Gastroesophageal sphincter (tissue), 4 donors: Measurements from ENCODE around the gene HAGHL. TPM values are rescaled to one million over a fixed set of nuclear protein-coding genes. Genes with fewer than 3 reads are reported as not detected.

Experiments
- ATAC-seq: fragments of 150-250 bp; one replicate; pipeline ENCODE4 v1.9.1; 2016; ENCODE audit warnings: mild to moderate bottlenecking, moderate library complexity
- H3K27ac ChIP-seq, 4 donors: fragments of 200-600 bp; sonication (generic) in 3 of 4; 1 replicate in 3 of 4; 2 replicates in 1 of 4; pipeline ENCODE4 v1.5.1; 2016 to 2019
- H3K27me3 ChIP-seq: fragments of 200-600 bp; sonication (generic); one replicate; pipeline ENCODE4 v1.5.1; 2019
- H3K36me3 ChIP-seq, 2 donors: fragments of 200-600 bp; sonication (generic); one replicate each; pipeline ENCODE4 v1.5.1; 2019; ENCODE audit warnings: control low read depth in 1 of 2
- H3K4me1 ChIP-seq, 3 donors: fragments of 200-600 bp; sonication (generic); 1 replicate in 2 of 3; 2 replicates in 1 of 3; pipeline ENCODE4 v1.5.1; 2016 to 2019; ENCODE audit warnings: control low read depth in 2 of 3
- H3K4me3 ChIP-seq, 2 donors: fragments of 200-600 bp; sonication (generic); one replicate each; pipeline ENCODE4 v1.5.1; 2019; ENCODE audit warnings: mild to moderate bottlenecking in 1 of 2, moderate library complexity in 1 of 2
- H3K9me3 ChIP-seq, 3 donors: fragments of 200-600 bp; sonication (generic); one replicate each; pipeline ENCODE4 v1.5.1; 2017 to 2019; ENCODE audit warnings: control low read depth in 2 of 3
- CTCF ChIP-seq, 4 experiments: fragments of 200-600 bp in 2 of 4; fragments of 450-650 bp in 2 of 4; sonication (generic) in 1 of 4; IDR thresholded peaks; one replicate each; pipeline ENCODE4 v1.5.1; 2017 to 2019; ENCODE audit warnings: antibody characterized with exemption in 4 of 4, mild to moderate bottlenecking in 2 of 4, moderate library complexity in 2 of 4
- EP300 ChIP-seq: sonication (generic); formaldehyde crosslinking; IDR thresholded peaks from one replicate; pipeline ENCODE4 v1.6.1; 2017; ENCODE audit warnings: antibody characterized with exemption, mild to moderate bottlenecking
- POLR2A ChIP-seq, 2 donors: fragments of 450-650 bp; IDR thresholded peaks; one replicate each; pipeline ENCODE4 v1.6.1; 2017; ENCODE audit warnings: antibody characterized with exemption in 2 of 2, mild to moderate bottlenecking in 2 of 2, moderate library complexity in 1 of 2
- POLR2AphosphoS5 ChIP-seq: sonication (generic); formaldehyde crosslinking; IDR thresholded peaks from one replicate; pipeline ENCODE4 v1.6.1; 2017; ENCODE audit warnings: antibody characterized with exemption
- WGBS, 2 donors: methylation state at CpG; one replicate each; pipeline ENCODE4 v1.1.5; 2018; ENCODE audit warnings: low coverage in 1 of 2; 5-methylcytosine and 5-hydroxymethylcytosine counted together
- total RNA-seq, 4 donors: library from RNA; depleted of rRNA; stranded (reverse); fragments of >200 nt; gene quantifications; one replicate each; pipeline ENCODE4 v1.1.0, GENCODE V29; 2016

The HAGHL gene
- total RNA-seq, 4 donors from 2014 or later: 1.1 to 4.8 (median 2.8) TPM

- Histone ChIP-seq H3K36me3 (no peaks in the 10 kb centered on the region), H3K4me1 (no peaks in the 10 kb centered on the region), H3K4me3 (no peak overlapping the region), H3K27me3 (peaks cover 69% of the 10 kb centered on the region), H3K27ac (no peak overlapping the region), H3K9me3 (no peaks in the 10 kb centered on the region)
- 20% methylated on average over 1 of the region's 20 CpGs; no CpG with 5 or more reads in 1 of the 2 donors for WGBS, 2 donors
- no peak for ATAC-seq
- TF ChIP-seq POLR2A (IDR thresholded peaks at IDR 0.05): no peak
These were observed 37.4 kb downstream of the HAGHL start for GRCh38 chr16:764184-764750.

- TF ChIP-seq CTCF (IDR thresholded peaks at IDR 0.05): no peak
- no peak for TF ChIP-seq POLR2AphosphoS5
- no peak for TF ChIP-seq POLR2A (IDR thresholded peaks at IDR 0.05)
- no peak for TF ChIP-seq EP300
- no CpG with 5 or more reads among the region's 38 CpGs for WGBS, 2 donors
- no peak overlapping the region for H3K4me3 ChIP-seq
- H3K27me3 ChIP-seq: peaks cover 74% of the 10 kb centered on the region
- H3K4me1 ChIP-seq: no peaks in the 10 kb centered on the region
- H3K36me3 ChIP-seq: no peaks in the 10 kb centered on the region
- H3K27ac ChIP-seq: no peak overlapping the region
- ATAC-seq: no peak
- H3K9me3 ChIP-seq: no peaks in the 10 kb centered on the region
These were observed 38.1 kb downstream of the HAGHL start for GRCh38 chr16:764848-765487.

- no CpG with 5 or more reads among the region's 29 CpGs for WGBS, 2 donors
- TF ChIP-seq EP300: no peak
- no peak for TF ChIP-seq CTCF (IDR thresholded peaks at IDR 0.05)
- no peak for TF ChIP-seq POLR2AphosphoS5
- TF ChIP-seq POLR2A (IDR thresholded peaks at IDR 0.05): no peak
- H3K4me3 ChIP-seq: no peak overlapping the region
- peaks cover 74% of the 10 kb centered on the region for H3K27me3 ChIP-seq
- no peaks in the 10 kb centered on the region for H3K4me1 ChIP-seq
- ATAC-seq: no peak
- H3K9me3 ChIP-seq: no peaks in the 10 kb centered on the region
- H3K36me3 ChIP-seq: no peaks in the 10 kb centered on the region
- H3K27ac ChIP-seq: no peak overlapping the region
These were observed 38.6 kb downstream of the HAGHL start for GRCh38 chr16:765488-765865.

- WGBS, 2 donors: 76 to 82% methylated on average over 8 to 15 of the region's 29 CpGs
- Histone ChIP-seq H3K9me3 (no peaks in the 10 kb centered on the region), H3K4me1 (no peaks in the 10 kb centered on the region), H3K36me3 (no peaks in the 10 kb centered on the region), H3K27me3 (peaks cover 76% of the 10 kb centered on the region), H3K4me3 (no peak overlapping the region), H3K27ac (no peak overlapping the region)
- no peak for ATAC-seq
- TF ChIP-seq EP300: no peak
- no peak for TF ChIP-seq POLR2AphosphoS5
- TF ChIP-seq CTCF (IDR thresholded peaks at IDR 0.05): no peak
- no peak for TF ChIP-seq POLR2A (IDR thresholded peaks at IDR 0.05)
These were observed 39.3 kb downstream of the HAGHL start for GRCh38 chr16:766008-766819.

GRCh38 chr16:766820-767640 lies 40.1 kb downstream of the HAGHL start:
- no CpG with 5 or more reads among the region's 48 CpGs for WGBS, 2 donors
- Histone ChIP-seq H3K36me3 (no peaks in the 10 kb centered on the region), H3K9me3 (no peaks in the 10 kb centered on the region), H3K4me1 (no peaks in the 10 kb centered on the region), H3K27ac (no peak overlapping the region), H3K27me3 (peaks cover 69% of the 10 kb centered on the region), H3K4me3 (no peak overlapping the region)
- TF ChIP-seq EP300 (no peak), CTCF (IDR thresholded peaks at IDR 0.05) (no peak), POLR2AphosphoS5 (no peak), POLR2A (IDR thresholded peaks at IDR 0.05) (no peak)
- ATAC-seq: no peak
